HG03520 (cell line): ENCODE data around the gene TRNT1.
A peak's percentile ranks its signal among the peaks of the same experiment; 100 is the strongest.

Source experiments
- ATAC-seq: cut with Tn5 transposase; IDR thresholded peaks from one replicate; pipeline ENCODE4 v1.9.1; 2021; ENCODE audit warnings: mild to moderate bottlenecking, moderate library complexity; ENCODE audit not compliant: unreplicated experiment

Gene TRNT1

GRCh38 chr3:3177861-3178497 is 51.2 kb downstream of the TRNT1 start:
- no peak for ATAC-seq

DNA sequence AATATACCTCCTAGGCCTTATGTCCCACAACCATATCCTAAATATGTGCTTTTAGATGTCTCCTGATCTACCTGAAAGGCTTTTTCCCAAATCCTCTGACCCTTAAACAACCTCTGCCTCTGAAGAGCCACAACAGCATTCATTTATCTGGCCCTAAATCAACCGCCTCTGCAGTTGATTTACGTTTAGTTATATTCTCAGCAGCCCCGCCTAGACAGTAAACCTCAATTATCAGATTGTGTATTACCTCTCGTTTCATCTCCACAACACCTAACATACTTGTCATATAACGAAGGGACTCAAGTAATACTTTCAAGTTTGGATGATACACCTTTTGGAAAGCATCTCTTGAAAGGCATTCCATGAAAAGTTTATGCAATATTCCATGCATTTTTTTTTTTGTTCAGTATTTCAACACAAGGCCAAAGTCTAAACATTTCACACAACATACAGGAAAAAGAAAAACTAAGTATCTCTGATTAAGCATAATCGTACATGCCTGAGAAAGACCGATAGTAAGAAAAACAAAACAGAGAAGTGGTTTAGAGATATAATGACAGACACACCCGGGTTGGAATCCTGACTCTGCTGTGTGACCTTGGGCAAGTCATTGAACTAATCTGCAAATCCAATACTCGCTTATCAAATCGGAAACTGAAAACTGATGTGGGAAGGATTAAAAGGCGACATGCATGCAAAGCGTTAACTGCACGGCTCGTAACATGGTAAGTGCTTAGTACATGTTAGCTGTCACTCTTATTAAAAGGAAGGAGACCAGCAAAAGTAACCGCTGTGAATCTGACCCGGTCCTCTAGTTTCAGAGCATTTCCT is 52.0 kb downstream of the TRNT1 start:
- no peak for ATAC-seq

DNA sequence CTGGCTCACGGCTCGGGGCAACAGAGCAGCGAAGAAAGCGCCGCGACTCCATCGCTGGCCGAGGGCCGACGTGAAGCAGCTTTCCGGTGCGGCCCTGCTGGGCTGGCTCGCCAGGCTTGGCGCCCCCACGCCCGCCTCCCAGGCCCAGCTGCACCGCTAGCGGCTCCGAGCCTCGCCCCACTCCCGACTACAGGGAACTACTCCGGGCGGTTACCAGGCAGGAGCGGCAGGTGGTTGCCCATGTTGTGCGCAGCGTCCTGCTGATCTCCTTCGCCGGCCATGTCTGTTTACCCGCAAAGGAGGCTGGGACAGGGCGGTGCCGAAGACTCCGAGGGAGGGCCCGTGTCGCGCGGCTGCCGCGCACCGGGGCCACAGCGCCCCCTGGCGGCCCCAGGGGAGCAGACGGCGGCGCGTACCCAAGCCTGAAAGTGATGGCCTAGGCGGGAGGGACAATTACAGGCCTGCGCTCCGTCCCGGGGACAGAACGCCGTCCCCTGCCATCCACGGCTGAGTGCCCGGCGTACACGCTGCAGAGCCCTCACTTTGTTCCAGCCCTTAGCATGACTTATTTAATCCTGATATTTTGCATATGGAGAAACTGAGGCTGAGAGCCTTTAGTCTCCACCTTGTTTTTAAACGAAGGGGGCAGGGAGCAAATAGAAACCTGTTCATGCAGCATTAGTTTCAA is 52.8 kb downstream of the TRNT1 start, which contains the start of gene CRBN:
Gene CRBN (minus strand): TSS at position 285 of the 688 bp plus-strand sequence. CDS start 4 bp downstream, at position 281.
- ATAC-seq = peak; percentile 99

DNA sequence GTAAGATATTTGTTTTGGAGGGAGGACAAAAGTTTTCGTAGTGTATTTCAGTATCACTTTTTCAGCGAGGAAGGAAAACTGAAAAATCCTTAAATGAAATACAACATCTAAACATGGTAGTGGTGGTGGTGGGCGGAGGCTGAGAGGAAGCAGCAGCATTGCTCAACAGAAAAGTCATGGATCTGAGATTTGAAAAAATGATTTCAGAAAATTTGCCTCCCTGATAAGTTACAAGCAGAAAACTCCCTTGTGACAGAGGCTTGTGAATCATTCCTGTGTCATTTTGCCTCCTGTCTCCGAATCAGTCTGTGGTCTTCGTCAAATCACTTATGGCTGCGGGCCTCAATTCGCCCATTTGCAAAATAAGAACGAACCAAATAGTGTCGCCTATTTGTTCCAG is 53.7 kb downstream of the TRNT1 start:
- no peak for ATAC-seq

DNA sequence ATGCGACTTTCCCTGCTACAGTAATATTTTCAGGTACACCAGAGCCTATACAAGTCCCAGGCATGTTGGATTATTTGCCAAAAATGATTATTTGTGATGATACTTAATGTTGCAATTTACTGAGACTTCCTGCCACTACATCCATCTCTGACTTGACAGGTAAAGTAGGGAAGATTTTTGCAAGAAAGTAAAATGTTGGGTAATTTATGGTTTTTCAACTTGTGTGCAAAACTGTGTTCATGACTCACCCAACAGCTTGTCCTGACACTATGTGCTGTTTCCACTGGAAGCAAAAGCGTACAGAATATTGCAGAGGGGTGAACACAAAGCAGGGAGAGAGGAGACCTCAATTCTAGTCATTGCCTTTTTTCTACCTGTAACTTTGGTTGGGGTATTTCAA is 58.1 kb downstream of the TRNT1 start:
- ATAC-seq = no peak

DNA sequence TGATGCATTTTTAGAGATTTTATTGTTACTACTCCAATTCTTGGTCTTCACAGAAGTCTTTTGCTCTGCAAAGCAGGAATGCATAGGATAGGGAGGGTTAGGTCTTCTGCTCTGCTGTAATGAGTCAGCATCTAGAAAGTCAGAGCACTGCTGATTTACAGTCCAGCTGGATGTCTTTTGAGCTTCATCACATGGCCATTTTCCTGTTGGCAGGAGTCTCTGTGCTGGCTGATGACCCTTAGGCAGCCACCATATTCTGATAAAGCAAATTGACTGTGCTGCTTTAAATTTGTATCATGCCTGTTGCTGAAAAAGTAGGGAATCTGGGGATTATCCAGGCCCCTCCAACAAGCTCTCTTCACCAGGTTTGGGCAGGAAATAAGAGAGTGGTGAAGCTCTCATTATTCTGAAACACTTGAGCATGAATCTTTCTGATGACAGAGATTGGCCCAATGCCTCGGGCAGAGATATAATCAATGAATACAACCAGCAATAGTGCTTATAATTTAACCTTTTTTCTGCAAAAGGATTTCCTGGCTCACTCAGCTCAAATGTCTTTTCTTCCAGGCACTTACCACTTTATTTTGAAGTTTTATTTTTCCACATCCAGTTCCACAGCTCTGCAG is 62.5 kb downstream of the TRNT1 start:
- ATAC-seq = no peak

DNA sequence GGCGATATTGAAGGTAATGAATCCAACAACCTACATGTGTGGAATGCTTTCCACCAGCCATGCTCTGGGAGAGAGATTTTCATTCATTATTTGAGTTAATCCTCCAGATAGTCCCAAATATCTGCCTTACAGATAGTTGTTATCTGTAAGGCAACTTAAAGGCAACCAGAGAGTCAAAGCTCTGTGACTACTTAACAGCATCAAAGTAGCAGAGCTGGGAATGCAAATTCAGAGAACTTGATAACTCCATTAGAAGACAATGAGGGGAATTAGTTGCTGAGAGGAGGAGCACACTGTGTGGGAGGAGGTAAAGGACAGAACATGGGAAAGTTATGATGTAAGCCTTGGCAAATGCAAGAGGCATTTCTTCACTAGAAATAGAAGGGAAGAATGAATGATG is 63.2 kb downstream of the TRNT1 start:
- no peak for ATAC-seq

DNA sequence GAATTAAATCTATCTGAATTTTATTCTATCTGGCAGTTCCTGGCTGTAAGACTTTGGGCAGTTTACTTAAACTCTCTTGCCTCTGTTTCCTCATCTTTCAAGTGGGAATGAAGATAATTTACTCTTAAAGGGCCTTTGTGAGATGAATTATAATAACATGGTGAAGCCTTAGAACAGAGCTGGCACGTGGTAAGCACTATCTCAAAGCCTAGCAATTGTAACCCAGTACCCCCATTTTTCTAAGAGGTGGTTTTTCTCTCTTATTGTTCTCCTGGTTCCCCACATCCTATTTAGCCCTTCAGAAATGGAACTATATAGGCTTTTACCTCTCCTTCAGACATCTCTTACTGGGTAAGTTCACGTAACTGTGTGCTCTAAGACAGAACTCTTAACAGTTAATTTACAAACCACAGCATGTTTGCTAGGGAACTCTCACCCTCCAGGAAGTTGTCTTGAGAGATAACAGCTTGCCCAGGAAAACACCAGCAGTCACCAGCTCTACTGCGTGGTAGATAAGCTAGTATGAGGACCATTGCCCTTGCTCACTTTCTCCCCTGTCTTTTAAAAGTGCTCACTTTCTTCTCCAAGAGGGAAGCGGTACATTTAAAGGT is 65.0 kb downstream of the TRNT1 start:
- ATAC-seq = no peak

DNA sequence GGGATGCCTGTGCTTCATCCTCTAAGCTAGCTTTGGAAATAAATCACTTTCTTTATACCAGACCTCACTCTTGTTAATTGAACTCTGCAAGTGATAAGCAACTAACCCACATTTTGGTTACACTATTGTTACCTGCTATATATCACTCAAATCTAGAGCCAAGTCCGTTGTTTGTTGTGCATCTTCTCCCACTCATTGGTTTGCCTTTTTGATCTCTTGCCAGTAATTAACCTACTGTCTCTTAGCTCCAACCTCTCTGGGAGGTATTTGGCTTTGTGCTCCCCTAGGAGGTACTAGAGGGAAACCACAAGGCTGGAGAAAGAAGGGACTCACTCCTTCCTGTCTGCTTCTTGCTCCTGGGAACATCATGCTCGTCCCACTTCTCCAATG is 65.5 kb downstream of the TRNT1 start:
- ATAC-seq = no peak

GRCh38 chr3:3194861-3195260 is 68.1 kb downstream of the TRNT1 start:
- ATAC-seq = no peak

- peak; percentile 37 for ATAC-seq
These were observed 69.6 kb downstream of the TRNT1 start for GRCh38 chr3:3196148-3196861.
